DOHH2 (cell line): ENCODE measurements around the gene PNPO.

Source experiments
- CTCF ChIP-seq: fragments of 200-600 bp; sonication (generic); IDR thresholded peaks from one replicate; pipeline ENCODE4 v1.5.1; 2014; ENCODE audit warnings: antibody characterized with exemption, mild to moderate bottlenecking, low read depth, low read length; ENCODE audit not compliant: poor library complexity, severe bottlenecking
- EZH2phosphoT487 ChIP-seq: fragments of 200-600 bp; sonication (generic); IDR thresholded peaks from 2 replicates; pipeline ENCODE4 v1.6.1; 2017; ENCODE audit warnings: borderline replicate concordance, mild to moderate bottlenecking, antibody characterized with exemption, low read length, moderate library complexity, mixed read lengths

GRCh38 chr17:47998044-47998443 lies 56.7 kb downstream of the PNPO start:
- TF ChIP-seq EZH2phosphoT487 (no peak), CTCF (no peak)
